Breast epithelium (tissue), 3 donors: ENCODE results near the gene AATK.

ENCODE experiments used
- POLR2A ChIP-seq: fragments of 450-650 bp; IDR thresholded peaks from one replicate; pipeline ENCODE4 v1.6.1; 2016; ENCODE audit warnings: antibody characterized with exemption, mild to moderate bottlenecking, moderate library complexity
- POLR2AphosphoS5 ChIP-seq, 3 donors: sonication (generic); formaldehyde crosslinking; IDR thresholded peaks; one replicate each; pipeline ENCODE4 v1.6.1; 2017; ENCODE audit warnings: antibody characterized with exemption in 3 of 3
- TF ChIP-seq, protein P1 (sequence below), 3 donors: fragments of 450-650 bp; IDR thresholded peaks; one replicate each; pipeline ENCODE4 v1.5.1; 2016 to 2017; ENCODE audit warnings: antibody characterized with exemption in 3 of 3, mild to moderate bottlenecking in 3 of 3, moderate library complexity in 3 of 3

DNA sequence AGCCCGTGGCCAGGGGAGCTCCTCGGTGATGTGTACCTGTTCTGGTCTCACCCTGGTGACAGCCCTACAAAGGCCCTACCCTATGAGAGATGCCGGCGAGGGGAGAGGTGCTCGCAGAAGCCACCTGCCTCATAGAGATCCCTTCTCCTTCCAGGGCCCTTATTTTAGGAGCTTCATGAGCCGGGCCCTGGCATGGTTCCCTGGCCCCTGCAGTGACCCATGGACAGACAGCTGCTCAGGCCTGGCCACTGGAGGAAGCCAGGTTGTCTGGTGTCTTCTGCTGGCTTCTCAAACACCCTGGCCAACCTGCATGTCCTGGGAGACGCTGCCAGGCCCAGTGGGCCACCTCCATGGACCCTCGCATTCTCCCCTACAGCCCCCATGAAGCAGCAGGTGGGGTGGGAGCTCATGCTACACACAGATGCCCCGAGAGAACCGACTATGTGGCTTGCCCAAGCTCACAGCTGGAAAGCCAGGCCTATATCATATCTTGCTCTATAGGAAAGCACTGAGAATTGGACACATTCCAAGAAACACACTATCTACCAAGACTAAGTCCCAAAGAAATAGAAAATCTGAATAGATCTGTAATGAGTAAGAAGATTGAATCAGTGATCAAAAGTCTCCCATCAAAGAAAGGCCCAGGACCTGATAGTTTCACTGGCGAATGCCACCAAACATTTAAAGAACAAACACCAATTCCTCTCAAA lies 7.2 kb upstream of the AATK start:
- TF ChIP-seq, protein P1, sequence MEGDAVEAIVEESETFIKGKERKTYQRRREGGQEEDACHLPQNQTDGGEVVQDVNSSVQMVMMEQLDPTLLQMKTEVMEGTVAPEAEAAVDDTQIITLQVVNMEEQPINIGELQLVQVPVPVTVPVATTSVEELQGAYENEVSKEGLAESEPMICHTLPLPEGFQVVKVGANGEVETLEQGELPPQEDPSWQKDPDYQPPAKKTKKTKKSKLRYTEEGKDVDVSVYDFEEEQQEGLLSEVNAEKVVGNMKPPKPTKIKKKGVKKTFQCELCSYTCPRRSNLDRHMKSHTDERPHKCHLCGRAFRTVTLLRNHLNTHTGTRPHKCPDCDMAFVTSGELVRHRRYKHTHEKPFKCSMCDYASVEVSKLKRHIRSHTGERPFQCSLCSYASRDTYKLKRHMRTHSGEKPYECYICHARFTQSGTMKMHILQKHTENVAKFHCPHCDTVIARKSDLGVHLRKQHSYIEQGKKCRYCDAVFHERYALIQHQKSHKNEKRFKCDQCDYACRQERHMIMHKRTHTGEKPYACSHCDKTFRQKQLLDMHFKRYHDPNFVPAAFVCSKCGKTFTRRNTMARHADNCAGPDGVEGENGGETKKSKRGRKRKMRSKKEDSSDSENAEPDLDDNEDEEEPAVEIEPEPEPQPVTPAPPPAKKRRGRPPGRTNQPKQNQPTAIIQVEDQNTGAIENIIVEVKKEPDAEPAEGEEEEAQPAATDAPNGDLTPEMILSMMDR (IDR thresholded peaks at IDR 0.05): no peak
- TF ChIP-seq POLR2A (no peak), POLR2AphosphoS5 (IDR thresholded peaks at IDR 0.05) (no peak)
